Body of pancreas (tissue), 4 donors: ENCODE results near the gene CCBE1. TPM values are rescaled to one million over a fixed set of nuclear protein-coding genes. Genes with fewer than 3 reads are reported as not detected.

Experiments
- ATAC-seq: fragments of 150-250 bp; one replicate; pipeline ENCODE4 v1.9.1; 2016
- DNase-seq, 4 donors: peaks; one replicate each; pipeline ENCODE4 v3.0.0-alpha.2; 2019
- H3K27ac ChIP-seq, 4 donors: fragments of 200-600 bp; sonication (generic); 1 replicate in 3 of 4; 2 replicates in 1 of 4; pipeline versions ENCODE4 v1.5.1 to v1.6.1; 2016 to 2019; ENCODE audit warnings: mild to moderate bottlenecking in 1 of 4, mixed read lengths in 1 of 4, moderate library complexity in 1 of 4
- H3K27me3 ChIP-seq, 2 donors: fragments of 200-600 bp; sonication (generic); one replicate each; pipeline ENCODE4 v1.6.0; 2016; ENCODE audit warnings: mild to moderate bottlenecking in 1 of 2
- H3K36me3 ChIP-seq, 2 donors: fragments of 200-600 bp; sonication (generic); replicated peaks in 1 of 2; 2 replicates each; pipeline ENCODE4 v1.5.1; 2016; ENCODE audit warnings: low read depth in 2 of 2; ENCODE audit not compliant: insufficient read depth in 1 of 2
- H3K4me1 ChIP-seq: fragments of 200-600 bp; sonication (generic); one replicate; pipeline ENCODE4 v1.6.0; 2016
- H3K4me3 ChIP-seq, 2 donors: fragments of 200-600 bp; sonication (generic); 1 replicate in 1 of 2; 2 replicates in 1 of 2; pipeline ENCODE4 v1.5.1; 2016 to 2019
- H3K9me3 ChIP-seq, 3 donors: fragments of 200-600 bp; sonication (generic); 1 replicate in 2 of 3; 2 replicates in 1 of 3; pipeline ENCODE4 v1.5.1; 2016
- CTCF ChIP-seq, 7 experiments: fragments of 450-650 bp in 4 of 7; fragments of 200-600 bp in 3 of 7; sonication (generic) in 3 of 7; IDR thresholded peaks; one replicate each; pipeline ENCODE4 v1.5.1; 2016 to 2019; ENCODE audit warnings: antibody characterized with exemption in 7 of 7
- POLR2A ChIP-seq, 3 donors: fragments of 450-650 bp; IDR thresholded peaks; one replicate each; pipeline ENCODE4 v1.6.1; 2016; ENCODE audit warnings: antibody characterized with exemption in 3 of 3, mild to moderate bottlenecking in 2 of 3
- WGBS, 2 donors: methylation state at CpG; one replicate each; pipeline ENCODE4 v1.1.5; 2017; 5-methylcytosine and 5-hydroxymethylcytosine counted together
- intact Hi-C: fragments of 100-400 bp; cut with DNase I; formaldehyde crosslinking; loops from one replicate; pipeline ENCODE4 v1.15.1; 2023
- total RNA-seq, 2 donors: library from RNA; depleted of rRNA; stranded (reverse); fragments of >200 nt; gene quantifications; one replicate each; pipeline ENCODE4 v1.1.0, GENCODE V29; 2016

Gene CCBE1
- total RNA-seq, 2 donors from 2014 or later = 0.99 to 4.4 TPM

- Histone ChIP-seq H3K27ac (no peak overlapping the region), H3K36me3 (no peaks in the 10 kb centered on the region), H3K4me3 (no peak overlapping the region), H3K9me3 (no peaks in the 10 kb centered on the region), H3K27me3 (no peaks in the 10 kb centered on the region), H3K4me1 (no peaks in the 10 kb centered on the region)
- intact Hi-C loops = no loop called here
- ATAC-seq (no peak), DNase-seq (no peak)
- TF ChIP-seq POLR2A (IDR thresholded peaks at IDR 0.05) (no peak), CTCF (IDR thresholded peaks at IDR 0.05) (no peak)
- 58 to 59% methylated on average over 2 of the region's 2 CpGs for WGBS, 2 donors
Observed at GRCh38 chr18:59554796-59555335, 142.4 kb downstream of the CCBE1 start.

GRCh38 chr18:59553273-59553870 lies 143.9 kb downstream of the CCBE1 start:
- intact Hi-C loops = no loop called here
- DNase-seq = no peak
- H3K27me3 ChIP-seq = no peaks in the 10 kb centered on the region

GRCh38 chr18:59551902-59552635 lies 145.2 kb downstream of the CCBE1 start:
- no peaks in the 10 kb centered on the region for H3K27me3 ChIP-seq
- intact Hi-C loops = no loop called here
- TF ChIP-seq CTCF (IDR thresholded peaks at IDR 0.05) (no peak), POLR2A (IDR thresholded peaks at IDR 0.05) (no peak)
- H3K9me3 ChIP-seq = no peaks in the 10 kb centered on the region
- H3K4me3 ChIP-seq = no peak overlapping the region
- H3K36me3 ChIP-seq = no peaks in the 10 kb centered on the region
- no peaks in the 10 kb centered on the region for H3K4me1 ChIP-seq
- no peak overlapping the region for H3K27ac ChIP-seq
- no peak for DNase-seq
- ATAC-seq = no peak
- WGBS, 2 donors = 71 to 74% methylated on average over 9 to 10 of the region's 10 CpGs

More at GRCh38 chr18:59553273-59553870, 143.9 kb downstream of the CCBE1 start:
- no peaks in the 10 kb centered on the region for H3K36me3 ChIP-seq
- no peaks in the 10 kb centered on the region for H3K9me3 ChIP-seq
- ATAC-seq = no peak
- H3K4me3 ChIP-seq = no peak overlapping the region
- no peaks in the 10 kb centered on the region for H3K4me1 ChIP-seq
- no peak overlapping the region for H3K27ac ChIP-seq
- WGBS, 2 donors = 56 to 58% methylated on average over 5 of the region's 5 CpGs
- no peak for TF ChIP-seq CTCF (IDR thresholded peaks at IDR 0.05)
- TF ChIP-seq POLR2A (IDR thresholded peaks at IDR 0.05) = no peak

GRCh38 chr18:59550174-59550516 lies 147.1 kb downstream of the CCBE1 start:
- Histone ChIP-seq H3K4me1 (no peaks in the 10 kb centered on the region), H3K4me3 (no peak overlapping the region), H3K27me3 (no peaks in the 10 kb centered on the region), H3K9me3 (no peaks in the 10 kb centered on the region), H3K27ac (no peak overlapping the region), H3K36me3 (no peaks in the 10 kb centered on the region)
- ATAC-seq (no peak), DNase-seq (no peak)
- WGBS, 2 donors = 65 to 74% methylated on average over 4 of the region's 4 CpGs
- TF ChIP-seq CTCF (IDR thresholded peaks at IDR 0.05) = no peak
- TF ChIP-seq POLR2A (IDR thresholded peaks at IDR 0.05) = no peak
- intact Hi-C loops = no loop called here
